ENCODE data around the gene SPG11. TPM values are rescaled to one million over a fixed set of nuclear protein-coding genes. Genes with fewer than 3 reads are reported as not detected.

Gene SPG11
- total and polyA plus RNA-seq, 9 of the 15 experiments (the other 6 are each of a cell fraction or from before 2014, with no cell fraction given), result 23.3 to 71.2 (median 45.6) TPM

- no peak for TF ChIP-seq AFF1 (IDR thresholded peaks at IDR 0.05; ENCODE audit: low read depth in 1 of 2, partially characterized antibody in 2 of 2)
- TF ChIP-seq ZNF79 (CRISPR knock-in tag; IDR thresholded peaks at IDR 0.05; ENCODE audit: low read depth), result no peak
Measured at GRCh38 chr15:44656913-44657312, 6.5 kb downstream of the SPG11 start (continued).

GRCh38 chr15:44656298-44656697 lies 7.2 kb downstream of the SPG11 start:
- no peak overlapping the region for H3K27ac ChIP-seq (ENCODE audit: extremely low read depth, low read depth, low read length)
- ChIA-PET POLR2A (interaction anchor here (0.6 to 2.3 kb wide), 3 partner anchors 26 to 97 kb away, joined by 3 to 8 read pairs (median 4); partner anchors contain the start of genes B2M and PATL2), CTCF (ENCODE audit: low intra/inter-chr PET ratio) (no interaction called here)
- H3K9ac ChIP-seq (ENCODE audit: insufficient read depth in 1 of 2, low read depth in 2 of 2, low read length in 2 of 2), result no peak overlapping the region
- TF ChIP-seq KLF1 (tag; IDR thresholded peaks at IDR 0.05) (no peak), NFE2L1 (tag; IDR thresholded peaks at IDR 0.05; ENCODE audit: borderline replicate concordance, low read depth) (no peak), AFF1 (IDR thresholded peaks at IDR 0.05; ENCODE audit: low read depth in 1 of 2, partially characterized antibody in 2 of 2) (no peak), ZNF584 (CRISPR knock-in tag; IDR thresholded peaks at IDR 0.05; ENCODE audit: low read depth) (no peak), ZNF431 (CRISPR knock-in tag; IDR thresholded peaks at IDR 0.05) (no peak), ZNF354B (CRISPR knock-in tag; IDR thresholded peaks at IDR 0.05) (no peak)
- WGBS (ENCODE audit: insufficient coverage, low coverage, missing lambda C conversion rate), result 56% methylated on average over 1 of the region's 1 CpG
- in situ Hi-C loops (cut with MboI), result no loop called here
- no peaks in the 10 kb centered on the region for H3K27me3 ChIP-seq (ENCODE audit: control insufficient read depth in 2 of 2, insufficient read depth in 2 of 2, low read length in 2 of 2)
- intact Hi-C loops (cut with micrococcal nuclease), result no loop called here
- FAIRE-seq (no peak), ATAC-seq (no peak), DNase-seq (ENCODE audit: extremely low read depth in 1 of 4, low spot score in 3 of 4) (no peak)
- no peak overlapping the region for H2AFZ ChIP-seq (ENCODE audit: low read depth, low read length)
- H3K9me1 ChIP-seq (ENCODE audit: control insufficient read depth, insufficient read depth, low read length), result no peaks in the 10 kb centered on the region
- BruUV-seq (replicated peaks), result no TSS peak
- H3K36me3 ChIP-seq (ENCODE audit: control insufficient read depth, insufficient read depth, low read length), result peaks cover 78% of the 10 kb centered on the region
- H3K79me2 ChIP-seq (ENCODE audit: control insufficient read depth, insufficient read depth, low read length), result peaks cover 10% of the 10 kb centered on the region
- H3K4me3 ChIP-seq, result no peak overlapping the region
- H3K9me3 ChIP-seq (replicated peaks; ENCODE audit: control insufficient read depth, insufficient read depth, low read depth, low read length), result no peaks in the 10 kb centered on the region
- H3K4me1 ChIP-seq (replicated peaks in 1 of 2; ENCODE audit: control insufficient read depth in 2 of 2, insufficient read depth in 2 of 2, low read length in 2 of 2), result no peaks in the 10 kb centered on the region
- no peak overlapping the region for H3K4me2 ChIP-seq (ENCODE audit: insufficient read depth, low read length)
- no peaks in the 10 kb centered on the region for H4K20me1 ChIP-seq (replicated peaks; ENCODE audit: control insufficient read depth, insufficient read depth, low read length)

Data from K562 (cell line).